ENCODE results near the gene EFCAB11.

EFCAB11 gene

DNA sequence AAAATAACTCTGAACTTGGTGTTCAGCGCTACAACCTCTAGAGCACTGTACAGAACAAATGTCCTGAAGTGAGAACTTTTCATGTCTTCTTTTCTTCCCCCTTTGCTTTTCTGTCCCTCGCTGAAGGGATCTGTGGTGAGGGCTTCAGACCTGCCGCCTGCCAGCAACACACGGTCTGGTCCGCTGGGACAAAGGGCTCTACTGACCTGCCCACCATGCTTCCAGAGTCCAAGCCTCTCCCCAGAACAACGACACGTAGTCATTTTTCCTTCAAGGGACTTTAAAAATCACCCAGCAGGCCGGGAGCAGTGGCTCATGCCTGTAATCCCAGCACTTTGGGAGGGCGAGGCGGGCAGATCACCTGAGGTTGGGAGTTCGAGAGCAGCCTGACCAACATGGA, 140.4 kb downstream of the EFCAB11 start:
- no peak for DNase-seq (ENCODE audit: low read depth)

DNA sequence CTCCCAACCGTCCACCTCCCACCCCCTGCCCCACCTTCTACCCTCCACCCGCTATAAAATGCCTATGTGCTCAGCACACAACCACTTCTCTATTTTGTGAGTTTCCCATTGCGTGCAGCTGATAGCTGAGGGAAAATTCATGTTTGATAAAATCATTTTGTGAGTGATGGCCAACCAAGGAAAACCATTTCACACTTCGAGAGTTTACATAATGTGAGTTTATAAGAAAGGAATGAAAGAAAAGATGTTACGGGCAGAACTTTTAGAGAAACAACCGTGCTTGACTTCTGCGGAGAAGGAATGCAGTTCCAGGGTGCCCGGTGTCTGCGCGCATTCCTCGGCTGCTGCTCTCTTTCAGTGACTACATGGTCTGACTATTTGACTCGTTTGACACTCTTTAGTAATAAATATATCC, 140.9 kb downstream of the EFCAB11 start:
- no peak for DNase-seq (ENCODE audit: low read depth)

DNA sequence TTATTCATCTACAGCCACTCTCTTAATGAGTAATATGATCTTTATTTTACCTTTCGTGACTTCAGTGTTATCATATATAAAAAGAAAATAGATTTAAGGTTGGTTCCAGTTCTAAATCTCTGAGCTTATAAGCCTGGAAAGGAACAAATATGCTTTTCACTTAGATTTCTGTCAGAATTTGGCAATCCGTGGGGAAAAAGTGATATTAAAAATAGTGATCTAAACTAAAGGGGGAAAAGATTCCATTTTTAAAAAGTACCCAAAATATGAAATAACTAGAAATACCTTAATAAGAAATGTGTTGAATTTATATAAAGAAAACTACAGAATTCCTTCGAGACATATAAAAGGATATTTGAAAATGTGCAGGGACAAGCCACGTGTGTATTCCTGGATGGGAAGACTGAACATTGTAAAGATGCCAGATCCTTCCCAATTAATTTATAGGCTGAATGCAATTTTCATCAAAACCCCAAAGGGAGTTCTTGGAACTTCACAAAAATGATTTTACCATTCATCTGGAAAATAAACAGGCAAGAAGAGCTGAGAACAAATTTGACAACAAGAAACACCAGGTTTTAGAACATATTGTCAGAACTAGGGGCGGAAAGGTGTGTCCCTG, 142.5 kb downstream of the EFCAB11 start:
- no peak for DNase-seq (ENCODE audit: low read depth)

- no peak for DNase-seq (ENCODE audit: low read depth)
Measured at GRCh38 chr14:89810101-89810500, 144.4 kb downstream of the EFCAB11 start.

GRCh38 chr14:89807892-89808291, 146.6 kb downstream of the EFCAB11 start:
- no peak for DNase-seq (ENCODE audit: low read depth)

DNA sequence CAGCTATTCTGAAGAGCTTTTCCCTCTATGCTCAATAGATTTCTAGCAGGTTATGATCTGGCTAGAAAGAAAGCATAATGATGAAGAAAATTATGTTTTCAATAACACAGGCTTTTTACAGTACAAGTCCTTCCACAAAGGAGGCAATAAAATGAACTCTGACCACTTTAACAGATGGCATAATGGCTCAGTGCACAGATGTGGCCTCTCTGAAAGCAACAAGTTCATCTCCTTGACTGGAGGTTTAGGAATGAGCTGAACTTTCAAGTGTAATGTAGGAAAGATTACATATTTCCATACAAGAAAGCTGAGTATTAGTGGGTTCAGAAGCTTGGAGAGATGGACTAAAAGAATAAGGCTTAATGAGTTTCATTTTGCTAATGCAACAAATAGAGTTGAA, 147.4 kb downstream of the EFCAB11 start:
- no peak for DNase-seq (ENCODE audit: low read depth)

DNA sequence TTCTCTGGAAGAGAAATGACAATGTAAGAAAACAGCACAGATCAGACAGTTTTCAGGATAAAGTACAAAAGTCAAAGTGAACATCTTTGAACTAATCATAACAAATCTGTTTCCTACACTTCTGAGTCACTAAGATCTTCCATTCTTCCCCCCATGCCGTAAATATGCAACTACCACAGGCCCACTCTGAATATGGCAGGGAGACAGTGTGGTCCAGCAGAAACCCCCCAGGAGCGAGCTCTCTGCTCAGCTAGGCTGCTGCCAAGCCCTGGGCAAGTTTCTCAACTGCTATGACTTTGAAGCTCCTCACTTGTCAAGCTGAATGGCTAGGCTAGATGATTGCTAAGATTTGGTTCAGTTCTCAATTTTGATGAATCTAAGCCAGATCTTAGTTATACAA, 148.1 kb downstream of the EFCAB11 start:
- DNase-seq (ENCODE audit: low read depth) = no peak

DNA sequence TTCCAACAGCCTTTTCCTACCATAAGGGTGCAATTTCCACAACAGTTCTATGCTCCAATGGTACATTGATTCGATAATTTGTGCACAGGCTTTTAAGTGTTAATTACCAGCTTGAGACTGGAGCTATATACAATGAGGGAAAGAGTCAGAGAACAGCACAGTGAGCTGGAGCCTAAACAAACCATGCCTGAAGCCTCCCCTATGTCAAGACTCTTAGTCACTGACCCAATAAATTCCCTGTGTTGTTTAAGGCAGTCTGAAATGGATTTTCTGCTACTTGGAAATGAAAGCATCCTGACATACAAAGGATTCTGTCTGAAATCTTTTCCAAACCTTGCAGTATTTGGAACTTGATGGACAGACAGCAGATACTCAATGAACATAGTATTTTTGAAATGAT, 149.0 kb downstream of the EFCAB11 start:
- no peak for DNase-seq (ENCODE audit: low read depth)

DNA sequence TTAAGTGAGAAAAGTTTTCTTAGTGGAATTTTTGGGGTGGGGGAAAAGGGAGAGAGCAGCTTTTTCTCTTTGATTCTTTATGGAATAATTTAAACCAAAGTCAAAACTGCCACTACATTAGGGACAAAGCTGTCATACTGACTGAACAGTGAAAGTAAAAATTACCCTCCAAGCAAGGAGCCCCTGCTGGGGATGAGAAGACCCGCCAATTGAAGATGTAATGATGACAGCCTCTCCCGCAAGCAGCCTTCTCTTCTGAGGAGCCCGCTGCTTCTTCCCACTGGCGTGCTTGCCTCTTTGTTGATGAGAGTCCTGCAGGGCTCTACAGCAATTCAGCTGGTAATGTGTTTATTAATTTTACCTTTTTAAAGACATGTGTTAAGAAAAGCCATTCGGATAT, 151.0 kb downstream of the EFCAB11 start:
- DNase-seq (ENCODE audit: low read depth) = no peak

GRCh38 chr14:89801136-89801535, 153.4 kb downstream of the EFCAB11 start:
- DNase-seq (ENCODE audit: low read depth) = no peak

GRCh38 chr14:89798212-89798773, 156.2 kb downstream of the EFCAB11 start:
- DNase-seq (ENCODE audit: low read depth) = no peak

DNA sequence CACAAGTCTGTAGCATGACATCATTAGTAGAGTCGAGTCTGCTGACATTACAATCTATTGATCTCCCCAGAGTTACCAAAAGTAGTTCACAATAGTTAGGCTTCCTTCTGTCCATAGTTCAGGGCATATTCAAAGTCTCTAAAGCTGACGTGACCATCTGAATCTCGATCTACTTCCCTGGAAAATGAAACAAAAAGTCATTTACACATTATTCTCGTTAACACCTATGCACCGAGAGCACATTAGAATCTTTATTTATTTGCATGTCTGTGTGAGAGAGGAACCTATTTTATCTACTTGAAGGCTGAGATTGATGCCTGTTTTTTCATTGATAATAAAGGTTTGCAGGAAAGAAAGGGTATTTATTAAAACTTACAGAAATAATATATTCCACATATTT, 157.4 kb downstream of the EFCAB11 start:
- DNase-seq (ENCODE audit: low read depth) = no peak

DNA sequence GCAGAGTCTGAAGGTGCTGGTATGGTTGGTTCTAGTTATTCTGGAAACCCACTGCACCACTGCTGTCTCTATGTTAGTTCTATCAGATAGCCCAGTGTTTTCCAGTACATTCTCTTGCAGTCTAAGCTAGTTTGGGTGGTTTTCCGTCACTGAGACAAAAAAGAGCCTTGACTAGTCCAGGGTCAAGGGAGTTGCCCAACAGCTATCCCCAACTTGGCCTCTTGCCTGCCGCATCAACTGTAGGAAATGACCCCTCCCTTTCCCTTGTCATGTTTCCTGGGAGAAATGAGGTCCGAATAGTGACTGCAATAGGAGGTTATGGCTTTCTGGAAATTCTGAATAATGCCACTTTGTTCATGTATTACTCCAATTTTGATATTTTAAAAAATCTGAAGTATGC, 160.4 kb downstream of the EFCAB11 start:
- DNase-seq (ENCODE audit: low read depth) = no peak

DNA sequence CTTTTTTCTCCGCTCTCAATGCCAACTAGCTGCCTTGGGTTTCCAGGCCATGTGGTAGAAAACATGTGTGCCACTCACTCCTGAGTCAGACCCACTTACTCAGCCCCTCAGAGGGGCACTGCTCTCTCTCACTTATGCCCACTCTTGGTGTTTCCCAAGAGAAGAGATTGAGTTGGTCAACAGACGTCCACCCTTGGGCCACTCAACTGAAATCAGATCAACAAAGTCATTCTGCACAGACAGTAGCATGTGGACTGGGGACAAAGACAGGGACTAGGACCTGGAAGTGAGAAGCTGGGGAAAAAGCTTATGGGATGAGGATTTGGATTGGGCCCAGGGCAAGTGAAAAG, 161.2 kb downstream of the EFCAB11 start:
- no peak for DNase-seq (ENCODE audit: low read depth)

- DNase-seq (ENCODE audit: low read depth) = no peak
Measured at GRCh38 chr14:89792489-89793366, 161.8 kb downstream of the EFCAB11 start.

- DNase-seq (ENCODE audit: low read depth) = no peak
Measured at GRCh38 chr14:89787525-89787924, 167.0 kb downstream of the EFCAB11 start.

GRCh38 chr14:89781046-89781445, 173.5 kb downstream of the EFCAB11 start:
- DNase-seq (ENCODE audit: low read depth) = no peak

GRCh38 chr14:89779707-89780106, 174.8 kb downstream of the EFCAB11 start:
- DNase-seq (ENCODE audit: low read depth) = no peak

GRCh38 chr14:89775946-89776345, 178.6 kb downstream of the EFCAB11 start:
- no peak for DNase-seq (ENCODE audit: low read depth)

- DNase-seq (ENCODE audit: low read depth) = no peak
Measured at GRCh38 chr14:89775151-89775550, 179.4 kb downstream of the EFCAB11 start.

DNA sequence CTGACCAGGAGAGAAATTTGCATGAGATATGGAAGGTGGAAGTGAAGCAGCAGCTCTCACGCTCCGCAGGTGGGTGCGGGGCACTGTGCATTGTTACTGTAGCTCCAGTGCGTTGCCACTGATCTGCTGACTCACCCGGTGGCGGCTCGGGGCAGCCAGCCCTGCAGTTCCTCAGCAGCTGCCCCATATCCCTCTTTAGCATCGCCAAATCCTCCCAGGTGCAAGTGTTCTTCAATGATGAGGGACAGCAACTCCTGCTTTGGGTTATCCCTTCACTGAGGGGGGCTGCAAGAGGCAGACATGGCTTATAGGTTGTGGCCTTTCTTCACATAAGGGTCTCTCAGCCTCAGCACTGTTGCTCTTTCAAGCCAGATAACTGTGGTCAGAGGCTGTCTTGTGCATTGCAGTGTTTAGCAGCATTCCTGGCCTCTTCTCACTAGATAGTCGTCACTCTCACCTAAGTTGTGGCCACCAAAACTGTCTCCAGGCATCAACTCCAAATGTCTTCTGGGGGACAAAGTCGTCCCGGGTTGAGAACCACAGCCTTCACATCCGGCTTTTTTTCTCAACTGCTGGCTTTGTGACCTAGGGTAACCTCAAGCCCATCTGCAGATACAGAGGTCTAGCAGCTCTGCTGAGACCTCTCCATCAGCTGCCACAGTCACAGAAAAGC, 180.8 kb downstream of the EFCAB11 start:
- peak; percentile 41 for DNase-seq (ENCODE audit: low read depth)

- no peak for DNase-seq (ENCODE audit: low read depth)
Measured at GRCh38 chr14:89773151-89773550, 181.4 kb downstream of the EFCAB11 start.

DNA sequence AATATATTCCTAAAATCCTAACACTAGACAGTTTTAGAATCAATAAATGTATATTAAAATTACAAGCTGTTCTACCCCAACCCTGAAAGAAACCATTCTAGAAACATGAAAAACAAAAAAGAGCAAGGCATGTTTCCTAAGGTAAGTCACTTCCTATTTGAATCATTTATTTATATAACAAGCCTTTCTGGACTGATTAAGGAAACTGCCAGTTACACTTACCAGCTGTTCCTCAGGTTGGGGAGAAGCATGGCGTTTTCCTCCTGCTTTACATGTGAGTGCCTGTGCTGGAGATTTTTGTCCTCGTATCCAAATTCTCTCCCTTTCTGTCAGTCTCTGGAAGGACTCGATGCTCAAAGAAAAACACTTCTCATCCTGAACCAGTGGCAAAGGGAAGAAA, 183.3 kb downstream of the EFCAB11 start:
- no peak for DNase-seq (ENCODE audit: low read depth)
